GM19240 (cell line): ENCODE data around the gene USP27X.

Experiments
- DNase-seq: peaks from one replicate; pipeline ENCODE4 v3.0.0; 2011; ENCODE audit warnings: low spot score; ENCODE audit not compliant: insufficient read length

The USP27X gene

GRCh38 chrX:49884290-49884862 is 5.1 kb downstream of the USP27X start:
- DNase-seq: peak; percentile 19

DNA sequence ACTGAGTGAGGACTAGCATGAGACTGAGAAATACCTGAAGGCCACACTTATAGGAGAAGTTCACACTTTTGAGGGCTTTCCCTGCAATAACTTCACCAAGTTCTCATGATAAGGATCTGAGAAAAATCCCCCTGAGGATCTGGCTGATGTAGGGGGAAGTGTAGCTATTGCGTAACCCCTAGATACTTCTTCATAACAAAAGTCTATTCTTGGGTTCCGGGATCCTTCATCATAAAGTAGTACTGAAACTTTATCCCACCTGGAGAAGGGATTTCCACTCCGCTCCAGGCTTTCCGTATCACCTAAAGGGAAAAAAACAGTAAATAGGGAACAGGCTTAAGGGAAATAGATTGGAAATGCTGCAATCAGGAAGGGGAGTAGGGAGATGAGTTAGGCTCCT is 13.3 kb downstream of the USP27X start:
- DNase-seq: no peak

DNA sequence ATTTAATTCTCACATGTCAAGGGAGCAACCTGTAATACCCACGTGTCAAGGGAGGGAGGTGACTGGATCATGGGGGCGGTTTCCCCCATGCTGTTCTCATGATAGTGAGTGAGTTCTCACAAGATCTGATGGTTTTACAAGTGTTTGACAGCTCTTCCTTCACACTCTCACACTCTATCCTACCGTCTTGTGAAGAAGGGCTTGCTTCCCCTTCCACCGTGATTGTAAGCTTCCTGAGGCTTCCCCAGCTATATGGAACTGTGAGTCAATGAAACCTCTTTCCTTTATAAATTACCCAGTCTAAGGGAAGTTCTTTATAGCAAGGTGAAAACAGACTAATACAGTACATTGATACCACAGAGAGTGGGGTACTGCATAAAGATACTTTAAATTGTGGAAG is 17.7 kb downstream of the USP27X start:
- no peak for DNase-seq

- DNase-seq: no peak
Measured at GRCh38 chrX:49901048-49901447, 21.8 kb downstream of the USP27X start.

GRCh38 chrX:49910344-49910743 is 31.1 kb downstream of the USP27X start:
- no peak for DNase-seq

DNA sequence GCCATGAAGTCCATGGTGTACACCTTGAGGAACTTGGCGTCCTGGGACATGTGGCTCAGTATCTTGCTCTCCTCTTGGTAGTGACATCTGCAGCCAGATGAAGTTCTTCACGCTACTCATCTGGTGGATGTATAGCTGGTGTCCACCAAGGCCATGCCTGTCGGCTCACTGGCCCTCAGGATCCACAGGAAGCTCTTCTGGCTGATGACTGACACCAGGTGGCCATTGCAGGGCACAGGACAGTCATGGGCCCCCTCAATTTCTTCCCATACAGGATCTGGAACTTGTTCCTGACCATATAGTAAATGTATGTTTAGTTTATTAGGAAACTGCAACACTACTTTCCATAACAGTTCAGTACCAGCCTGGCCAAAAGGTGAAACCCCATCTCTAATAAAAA is 32.8 kb downstream of the USP27X start:
- DNase-seq: no peak

GRCh38 chrX:49912861-49913260 is 33.6 kb downstream of the USP27X start:
- DNase-seq: no peak

GRCh38 chrX:49915361-49916222 is 36.3 kb downstream of the USP27X start:
- peak; percentile 25 for DNase-seq

DNA sequence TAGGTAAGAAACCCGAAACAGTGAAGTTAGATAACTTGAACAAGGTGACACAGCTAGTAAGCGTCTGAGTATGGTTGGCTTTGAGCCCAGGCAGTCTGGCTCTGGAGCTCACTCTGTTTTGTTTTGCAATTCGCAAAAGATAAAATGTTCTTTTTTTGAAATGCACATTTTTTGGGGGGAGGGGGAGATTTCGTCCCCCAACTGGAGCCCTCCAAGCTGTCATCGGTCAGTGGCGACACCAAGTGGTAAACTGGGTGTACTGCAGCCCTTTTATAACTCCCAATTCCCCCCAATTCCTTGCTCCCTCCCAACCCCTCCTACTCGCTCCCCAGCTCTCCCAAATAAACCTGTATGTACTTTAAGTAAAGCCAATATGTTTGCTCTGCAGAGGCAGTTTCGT is 40.3 kb downstream of the USP27X start:
- DNase-seq: peak; percentile 11

DNA sequence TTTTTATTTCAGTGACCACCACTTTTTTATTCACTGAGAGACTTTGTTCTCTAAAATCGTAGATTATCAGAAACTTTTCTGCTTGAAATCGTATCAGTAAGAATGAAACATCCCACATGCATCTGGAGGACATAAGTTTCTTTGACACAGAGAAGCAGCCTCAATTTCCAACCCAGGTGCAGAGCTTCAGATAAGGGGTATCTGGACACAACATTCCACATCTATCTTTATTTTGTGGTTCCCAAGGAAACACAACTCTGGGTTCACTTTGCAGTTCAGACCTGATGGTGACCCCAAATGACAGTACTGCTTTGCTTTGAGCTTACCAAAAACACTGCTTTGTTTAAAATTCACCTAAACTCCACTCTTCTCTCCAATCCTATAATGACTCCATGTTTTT is 41.8 kb downstream of the USP27X start:
- DNase-seq: no peak

DNA sequence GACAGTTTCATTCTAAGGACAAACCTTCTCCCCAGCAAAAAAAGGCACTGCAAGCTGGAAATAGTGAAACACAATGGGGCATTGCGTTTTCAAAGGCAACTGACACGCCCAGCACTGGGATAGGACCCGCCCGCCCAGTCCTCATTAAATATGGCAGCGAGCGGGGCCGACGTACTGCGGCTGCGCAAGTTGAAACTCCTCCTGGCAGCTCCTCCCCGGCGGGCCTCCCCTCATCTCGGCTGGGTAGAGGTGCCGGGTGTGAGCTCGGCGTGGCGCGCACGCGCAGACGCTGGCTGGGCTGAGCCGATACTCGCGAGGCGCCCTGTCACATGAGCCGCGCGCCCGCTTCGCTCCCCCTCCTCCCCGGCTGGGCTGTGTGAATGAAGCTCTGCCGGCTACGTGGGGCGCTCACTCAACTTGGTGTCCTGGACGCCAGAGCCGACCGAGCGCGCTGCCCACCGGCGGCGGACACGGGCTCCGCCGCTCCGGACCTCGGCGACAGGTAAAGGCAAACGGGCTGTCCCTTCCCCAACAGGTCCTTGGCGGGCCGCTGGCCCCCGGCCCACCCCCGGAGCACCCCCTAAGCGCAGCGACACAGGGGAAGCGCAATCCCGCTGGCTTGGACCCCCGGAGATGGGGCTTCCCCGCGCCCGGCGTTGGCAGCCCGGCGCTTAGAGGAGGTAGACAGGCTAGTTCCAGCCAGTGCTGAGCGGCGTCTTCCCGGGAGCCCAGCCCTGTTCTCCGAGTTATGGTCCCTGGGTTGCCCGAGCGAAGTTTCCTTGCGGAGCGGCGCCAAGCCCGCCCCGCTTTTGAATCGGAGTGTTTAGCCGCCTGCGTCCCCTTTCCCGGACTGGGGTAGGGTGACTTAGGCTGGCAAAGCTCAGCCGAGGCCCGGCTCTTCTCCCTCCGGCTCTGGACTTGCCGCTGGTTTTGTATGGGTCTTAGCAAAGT is 43.3 kb downstream of the USP27X start, which contains the start of gene CLCN5:
Gene CLCN5, plus strand, starts transcription at position 306 of the 951 bp plus-strand sequence. CDS start 2,703 bp downstream, outside the sequence.
- peak; percentile 43 for DNase-seq

DNA sequence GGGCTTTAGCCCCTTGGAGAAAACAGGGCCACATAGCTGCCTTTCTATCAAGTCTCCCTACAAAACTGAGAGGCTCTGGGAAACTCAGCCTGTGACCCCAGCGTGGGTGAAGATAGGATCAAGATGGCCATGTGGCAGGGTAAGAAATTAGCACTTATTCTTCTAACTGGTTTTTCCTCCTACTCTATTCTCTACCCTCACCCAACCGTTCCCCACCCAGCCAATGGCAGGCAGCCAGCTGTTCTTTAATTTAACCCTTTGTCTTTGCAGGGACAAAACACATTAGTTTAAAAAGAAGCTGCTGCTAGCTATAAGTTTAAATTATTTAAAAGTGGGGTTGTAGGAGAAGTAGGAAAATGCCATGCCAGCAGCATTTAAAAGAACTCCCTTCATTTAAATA is 45.9 kb downstream of the USP27X start:
- no peak for DNase-seq

DNA sequence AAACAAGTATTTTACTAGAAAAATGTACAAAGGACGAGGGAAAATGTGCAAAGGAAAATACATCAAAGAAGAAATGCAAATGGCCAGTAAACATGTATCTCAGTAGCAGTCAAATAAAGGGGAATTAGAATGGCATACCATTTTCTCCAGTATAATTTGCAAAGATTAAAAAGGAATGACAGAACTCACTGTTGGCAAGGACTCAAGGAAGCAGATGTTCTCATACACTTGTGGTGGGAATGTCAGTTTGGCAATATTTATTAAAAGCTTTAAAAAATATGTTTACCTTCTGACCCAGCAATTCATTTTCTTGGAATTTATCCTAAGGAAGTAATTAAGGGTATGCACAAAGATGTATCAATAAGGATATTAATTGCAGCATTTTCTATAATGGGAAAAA is 50.8 kb downstream of the USP27X start:
- DNase-seq: no peak
